Stimulated activated naive B cell treated with anti-CD40 and anti-IgM and Interleukin-4, amounts not matched to agents 10 μg/mL and 1 μg/mL and 100 μg/mL, for 72 hours (primary cell): ENCODE measurements around the gene CELF4.

ENCODE experiments used
- ATAC-seq, 2 donors: fragments of 150-1000 bp; cut with Tn5 transposase; replicated peaks; 2 replicates each; pipeline ENCODE4 v1.10.0; 2021; ENCODE audit warnings: moderate library complexity in 1 of 2
- DNase-seq: peaks from one replicate; pipeline ENCODE4 v3.0.0; 2021
- H3K27ac Mint-ChIP-seq: one replicate; pipeline ENCODE4 v1.8.0; 2022; ENCODE audit warnings: mild to moderate bottlenecking, mixed read lengths
- H3K27me3 Mint-ChIP-seq, 2 donors: one replicate each; pipeline ENCODE4 v1.8.0; 2022; ENCODE audit warnings: mixed read lengths in 2 of 2
- H3K36me3 Mint-ChIP-seq, 2 donors: one replicate each; pipeline ENCODE4 v1.8.0; 2022; ENCODE audit warnings: mixed read lengths in 2 of 2, mild to moderate bottlenecking in 1 of 2
- H3K4me1 Mint-ChIP-seq, 2 donors: one replicate each; pipeline ENCODE4 v1.8.0; 2022; ENCODE audit warnings: mixed read lengths in 2 of 2, mild to moderate bottlenecking in 1 of 2
- H3K4me3 Mint-ChIP-seq, 2 donors: one replicate each; pipeline ENCODE4 v1.8.0; 2022; ENCODE audit warnings: mild to moderate bottlenecking in 2 of 2, mixed read lengths in 2 of 2, moderate library complexity in 1 of 2
- H3K9me3 Mint-ChIP-seq, 2 donors: one replicate each; pipeline ENCODE4 v1.8.0; 2022; ENCODE audit warnings: mixed read lengths in 2 of 2, mild to moderate bottlenecking in 1 of 2

Gene CELF4

DNA sequence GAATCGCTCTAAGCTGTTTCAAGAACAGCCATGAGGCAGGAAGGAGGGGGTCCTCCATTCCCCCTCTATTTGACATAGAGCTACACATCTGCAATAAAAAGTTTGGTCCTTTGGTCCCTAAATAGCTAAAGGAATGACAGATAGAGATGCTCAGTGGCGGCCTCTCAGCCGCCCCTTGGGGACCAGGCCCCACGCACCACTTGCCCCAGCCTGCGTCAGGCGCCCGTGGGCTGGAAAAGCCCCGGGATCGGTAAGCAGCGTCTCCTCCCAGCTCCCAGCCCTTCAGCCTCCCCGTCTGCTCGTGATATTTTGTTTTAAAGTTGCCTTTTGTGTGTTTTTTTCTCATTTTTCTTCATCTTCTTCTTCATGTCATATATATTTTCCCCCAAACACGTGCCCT is 321.0 kb downstream of the CELF4 start:
- H3K9me3 Mint-ChIP-seq = no peaks in the 10 kb centered on the region
- DNase-seq (no peak), ATAC-seq (no peak)
- H3K4me1 Mint-ChIP-seq = peaks cover 0 to 4% of the 10 kb centered on the region in 2 donors
- no peak overlapping the region for H3K27ac Mint-ChIP-seq
- H3K4me3 Mint-ChIP-seq = no peak overlapping the region
- peaks cover 0 to 5% of the 10 kb centered on the region in 2 donors for H3K36me3 Mint-ChIP-seq
- peaks cover 37 to 53% of the 10 kb centered on the region in 2 donors for H3K27me3 Mint-ChIP-seq

DNA sequence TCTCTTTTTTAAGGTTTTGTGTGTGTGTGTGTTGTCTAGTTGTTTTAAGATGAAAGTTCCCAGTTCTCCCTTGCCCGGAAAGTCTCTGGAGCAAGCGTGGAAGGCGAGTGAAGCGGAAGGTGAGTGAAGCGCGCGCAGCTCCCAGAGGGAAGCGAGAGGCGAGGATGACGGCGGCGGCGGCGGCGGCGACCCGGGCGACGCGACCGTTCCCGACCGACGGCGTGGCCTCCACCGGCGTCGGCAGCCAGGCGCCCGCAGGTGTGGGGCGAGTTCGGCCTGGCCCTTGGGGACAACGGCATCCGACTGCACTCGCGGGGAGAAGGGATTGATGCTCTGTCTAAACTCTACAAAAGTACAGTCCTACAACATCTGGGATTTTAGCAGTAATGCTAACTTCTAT is 321.9 kb downstream of the CELF4 start:
- H3K27ac Mint-ChIP-seq = no peak overlapping the region
- H3K27me3 Mint-ChIP-seq = peaks cover 35 to 48% of the 10 kb centered on the region in 2 donors
- DNase-seq (no peak), ATAC-seq (no peak)
- peaks cover 0 to 4% of the 10 kb centered on the region in 2 donors for H3K4me1 Mint-ChIP-seq
- no peaks in the 10 kb centered on the region for H3K9me3 Mint-ChIP-seq
- H3K4me3 Mint-ChIP-seq = peak overlapping the region in 1 of 2 donors; percentile 14
- H3K36me3 Mint-ChIP-seq = peaks cover 0 to 5% of the 10 kb centered on the region in 2 donors

DNA sequence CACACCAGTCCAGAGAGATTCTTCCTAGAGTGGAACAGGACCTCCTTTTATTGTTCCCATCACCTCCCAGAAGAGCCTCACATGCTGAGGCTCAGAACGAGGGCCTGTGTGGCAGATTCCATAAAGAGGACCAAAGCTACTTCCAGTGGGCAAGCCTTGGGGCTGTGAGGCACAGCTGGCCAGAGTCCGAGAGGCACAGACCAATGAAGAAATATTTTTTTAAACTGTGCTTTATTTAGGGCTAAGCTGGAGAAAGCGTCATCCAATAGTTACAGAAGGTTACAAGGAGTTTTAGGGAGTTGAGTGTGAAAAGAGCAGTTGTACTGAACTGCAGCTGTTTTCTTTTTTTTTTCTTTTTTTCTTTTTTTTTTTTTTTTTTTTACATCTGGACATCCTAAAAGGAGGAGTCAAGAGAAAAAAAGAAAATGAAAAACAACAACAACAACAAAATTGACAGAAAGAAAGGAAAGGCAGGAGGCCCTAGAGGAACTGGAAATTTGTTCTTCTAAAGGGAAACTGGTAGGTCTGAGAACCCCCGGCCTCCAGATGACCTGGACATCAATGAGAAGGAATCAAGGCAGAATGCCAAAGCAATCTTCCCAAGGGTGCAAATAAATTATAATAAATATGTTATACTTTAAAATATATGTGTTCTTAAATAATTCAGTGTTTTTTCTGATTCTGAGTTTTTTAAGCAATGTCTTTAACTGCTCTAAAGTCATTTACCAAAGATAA is 322.6 kb downstream of the CELF4 start:
- Mint-ChIP-seq H3K4me3 (peak overlapping the region in 1 of 2 donors; percentile 33), H3K4me1 (peaks cover 0 to 4% of the 10 kb centered on the region in 2 donors), H3K27me3 (peaks cover 35 to 46% of the 10 kb centered on the region in 2 donors), H3K9me3 (no peaks in the 10 kb centered on the region), H3K27ac (no peak overlapping the region), H3K36me3 (peaks cover 0 to 5% of the 10 kb centered on the region in 2 donors)
- no peak for ATAC-seq
- DNase-seq = no peak

DNA sequence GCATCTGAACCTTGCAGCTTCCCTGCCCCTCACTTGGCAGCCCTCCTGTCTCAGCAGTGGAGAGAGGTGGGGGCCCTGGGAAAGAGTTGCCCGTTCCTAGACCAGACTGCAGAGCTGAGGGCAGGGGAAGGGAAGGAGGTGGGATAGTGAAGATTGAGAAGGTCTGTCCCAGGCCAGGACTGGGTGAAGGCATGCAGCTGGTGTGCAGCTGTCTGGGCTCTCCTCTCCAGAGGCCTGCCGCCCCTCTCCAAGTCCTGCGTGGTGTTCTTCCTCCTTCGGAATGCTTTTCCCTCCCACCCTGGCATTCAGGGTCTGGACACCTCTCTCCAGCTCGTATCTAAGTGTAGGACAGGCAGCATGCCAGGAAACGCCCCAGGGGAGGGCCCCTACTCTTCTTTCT is 323.5 kb downstream of the CELF4 start:
- H3K4me1 Mint-ChIP-seq = peaks cover 0 to 4% of the 10 kb centered on the region in 2 donors
- no peak overlapping the region for H3K4me3 Mint-ChIP-seq
- DNase-seq (no peak), ATAC-seq (no peak)
- no peak overlapping the region for H3K27ac Mint-ChIP-seq
- peaks cover 34 to 46% of the 10 kb centered on the region in 2 donors for H3K27me3 Mint-ChIP-seq
- H3K36me3 Mint-ChIP-seq = peaks cover 0 to 5% of the 10 kb centered on the region in 2 donors
- no peaks in the 10 kb centered on the region for H3K9me3 Mint-ChIP-seq

DNA sequence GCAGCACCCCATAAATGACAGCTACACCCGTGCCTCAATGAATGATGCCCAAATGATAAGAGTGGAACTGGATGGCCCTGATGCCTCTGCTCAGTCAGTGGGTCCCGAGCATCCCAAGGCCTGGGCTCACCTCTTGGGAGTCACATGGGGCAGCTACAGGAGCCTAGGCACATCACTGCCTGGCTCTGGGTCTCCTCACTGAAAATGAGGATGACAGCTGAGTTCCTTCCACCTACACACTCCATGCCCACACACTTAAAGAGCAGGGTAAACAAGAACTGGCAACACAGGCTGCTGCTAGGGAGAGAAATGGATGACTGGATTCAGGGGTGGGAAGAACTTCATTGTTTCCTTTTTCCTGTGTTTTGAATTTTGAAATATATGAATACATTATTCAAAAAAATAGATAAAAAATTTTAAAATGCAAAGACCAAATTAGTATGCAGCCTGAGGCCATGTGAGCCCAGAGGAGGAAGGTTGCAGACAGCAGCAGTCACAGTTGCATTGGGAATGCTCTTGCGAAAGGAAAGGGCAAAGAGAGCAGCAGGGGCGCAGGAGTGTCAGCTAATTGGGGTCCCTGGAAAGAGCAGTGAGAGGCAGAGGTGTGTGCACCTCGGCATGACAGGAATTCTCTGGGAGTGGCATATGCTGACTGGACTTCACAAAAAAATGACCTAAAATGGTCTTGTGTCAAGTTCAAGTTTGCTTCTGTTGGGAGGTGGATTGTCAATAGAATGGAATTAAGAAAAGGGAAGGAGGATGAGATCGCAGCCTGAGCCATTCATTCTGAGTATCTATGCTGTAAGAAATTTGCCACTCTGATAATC is 327.1 kb downstream of the CELF4 start:
- Mint-ChIP-seq H3K9me3 (no peaks in the 10 kb centered on the region), H3K27ac (no peak overlapping the region), H3K4me3 (no peak overlapping the region), H3K27me3 (peaks cover 13 to 27% of the 10 kb centered on the region in 2 donors), H3K4me1 (no peaks in the 10 kb centered on the region), H3K36me3 (peaks cover 0 to 5% of the 10 kb centered on the region in 2 donors)
- DNase-seq (no peak), ATAC-seq (no peak)

DNA sequence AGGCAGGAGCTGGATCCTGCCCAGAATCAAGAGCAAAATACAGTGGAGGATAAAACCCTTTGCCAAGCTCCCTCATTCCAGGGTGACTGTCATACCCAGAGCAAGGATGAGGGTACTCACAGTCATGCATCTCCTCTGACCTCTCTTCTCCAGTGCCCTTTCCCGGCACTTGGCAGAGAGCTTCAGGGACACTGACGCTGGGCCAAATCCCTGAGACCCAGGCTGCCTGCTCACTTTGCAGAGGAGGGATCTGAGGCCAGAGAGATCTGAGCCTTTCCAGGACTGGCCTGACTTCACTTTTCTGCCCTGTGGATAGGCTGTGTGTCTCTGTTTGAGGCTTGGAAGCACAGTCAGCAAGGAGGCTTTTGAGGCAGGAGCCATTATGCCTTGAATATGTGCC is 330.0 kb downstream of the CELF4 start:
- DNase-seq = no peak
- Mint-ChIP-seq H3K27me3 (peaks cover 4 to 5% of the 10 kb centered on the region in 2 donors), H3K27ac (no peak overlapping the region), H3K4me3 (no peak overlapping the region), H3K36me3 (no peaks in the 10 kb centered on the region), H3K4me1 (no peaks in the 10 kb centered on the region), H3K9me3 (no peaks in the 10 kb centered on the region)
- ATAC-seq = no peak

- H3K9me3 Mint-ChIP-seq = no peaks in the 10 kb centered on the region
- no peaks in the 10 kb centered on the region for H3K27me3 Mint-ChIP-seq
- H3K27ac Mint-ChIP-seq = no peak overlapping the region
- ATAC-seq (no peak), DNase-seq (no peak)
- H3K36me3 Mint-ChIP-seq = peaks cover 2% of the 10 kb centered on the region in 2 donors
- no peak overlapping the region for H3K4me3 Mint-ChIP-seq
- H3K4me1 Mint-ChIP-seq = peaks cover 0 to 3% of the 10 kb centered on the region in 2 donors
These were observed 334.3 kb downstream of the CELF4 start for GRCh38 chr18:37231251-37231650.

DNA sequence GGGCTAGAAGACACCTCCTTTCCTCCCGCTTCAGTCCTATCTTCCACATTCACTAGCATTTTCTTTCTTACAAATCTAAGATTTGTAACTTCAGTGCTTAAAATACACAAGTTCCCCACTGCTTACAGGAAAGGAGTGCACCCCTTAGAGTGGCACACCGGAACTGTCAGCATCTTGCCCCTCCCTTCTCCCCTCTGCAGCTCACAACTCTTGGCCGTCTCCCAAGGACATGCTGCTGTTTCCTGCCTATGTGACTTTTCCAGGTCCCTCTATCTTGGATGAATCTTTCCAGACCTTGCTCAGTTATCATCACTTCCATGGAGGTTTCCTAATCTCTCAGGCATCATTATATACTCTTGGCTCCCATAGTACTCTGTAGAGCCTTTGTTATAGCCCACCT is 334.8 kb downstream of the CELF4 start:
- Mint-ChIP-seq H3K36me3 (peaks cover 2 to 7% of the 10 kb centered on the region in 2 donors), H3K9me3 (no peaks in the 10 kb centered on the region), H3K4me3 (no peak overlapping the region), H3K4me1 (peaks cover 4 to 5% of the 10 kb centered on the region in 2 donors), H3K27me3 (no peaks in the 10 kb centered on the region), H3K27ac (no peak overlapping the region)
- DNase-seq = no peak
- ATAC-seq = no peak

GRCh38 chr18:37225279-37225678 is 340.3 kb downstream of the CELF4 start:
- Mint-ChIP-seq H3K9me3 (no peaks in the 10 kb centered on the region), H3K27me3 (no peaks in the 10 kb centered on the region), H3K4me3 (no peak overlapping the region), H3K36me3 (peaks cover 5 to 17% of the 10 kb centered on the region in 2 donors), H3K4me1 (peaks cover 14 to 17% of the 10 kb centered on the region in 2 donors), H3K27ac (no peak overlapping the region)
- DNase-seq (peak; percentile 3), ATAC-seq (peak; percentile 42 to 50)

DNA sequence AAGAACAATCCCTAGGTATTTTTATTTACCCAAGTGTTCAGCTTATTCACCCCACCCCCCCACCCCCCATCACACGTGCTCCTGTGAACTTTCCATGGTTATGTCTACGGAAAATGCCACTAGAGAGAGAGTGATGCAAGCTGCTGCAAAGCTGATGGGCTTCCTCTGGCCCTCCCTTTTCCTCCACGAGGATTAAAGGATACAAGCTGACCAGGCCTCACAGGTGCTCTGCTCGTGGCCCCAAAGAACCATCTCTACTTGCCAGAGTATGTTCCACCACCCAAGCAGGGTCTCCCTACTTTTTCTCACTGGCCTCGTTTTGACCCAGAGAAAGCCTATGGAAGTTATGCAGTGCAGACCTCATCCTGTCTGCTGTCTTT is 342.6 kb downstream of the CELF4 start:
- peaks cover 12 to 17% of the 10 kb centered on the region in 2 donors for H3K4me1 Mint-ChIP-seq
- H3K27me3 Mint-ChIP-seq = no peaks in the 10 kb centered on the region
- H3K4me3 Mint-ChIP-seq = no peak overlapping the region
- no peaks in the 10 kb centered on the region for H3K9me3 Mint-ChIP-seq
- peaks cover 4 to 17% of the 10 kb centered on the region in 2 donors for H3K36me3 Mint-ChIP-seq
- DNase-seq (no peak), ATAC-seq (no peak)
- no peak overlapping the region for H3K27ac Mint-ChIP-seq

DNA sequence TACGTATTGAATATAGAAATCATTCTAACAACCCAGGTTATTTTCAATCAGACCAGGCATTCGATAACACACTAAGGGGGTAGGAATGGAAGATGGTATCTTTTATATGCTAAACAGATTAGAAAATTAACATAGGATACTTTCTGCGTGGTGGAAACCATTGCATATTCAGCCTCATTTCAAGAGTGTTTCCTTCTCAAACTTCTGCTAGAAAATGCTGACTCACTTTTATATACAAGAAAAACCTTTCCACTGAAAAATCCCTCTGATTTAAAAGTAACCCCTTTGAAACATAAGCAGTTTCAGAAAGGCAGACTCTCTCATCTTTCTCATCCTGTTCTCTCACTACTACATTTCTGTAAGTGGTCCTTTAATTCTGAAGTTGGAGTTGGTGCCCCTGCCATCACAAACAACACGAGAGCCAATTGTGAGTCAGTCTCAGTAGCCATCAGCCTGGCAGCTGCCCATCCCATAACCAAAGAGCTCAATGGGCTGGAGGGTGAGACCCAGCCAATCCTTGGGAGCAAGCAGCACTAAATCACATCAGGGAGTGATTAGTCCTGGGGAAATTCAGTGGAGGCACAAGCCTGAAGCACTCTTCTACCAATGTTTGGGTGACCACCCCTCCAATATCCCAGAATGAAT is 343.1 kb downstream of the CELF4 start:
- Mint-ChIP-seq H3K9me3 (no peaks in the 10 kb centered on the region), H3K4me1 (peaks cover 12 to 17% of the 10 kb centered on the region in 2 donors), H3K27me3 (no peaks in the 10 kb centered on the region), H3K4me3 (no peak overlapping the region), H3K27ac (no peak overlapping the region), H3K36me3 (peaks cover 3 to 17% of the 10 kb centered on the region in 2 donors)
- DNase-seq = no peak
- ATAC-seq = no peak

GRCh38 chr18:37219257-37219656 is 346.3 kb downstream of the CELF4 start:
- DNase-seq (no peak), ATAC-seq (no peak)
- no peaks in the 10 kb centered on the region for H3K27me3 Mint-ChIP-seq
- H3K4me3 Mint-ChIP-seq = no peak overlapping the region
- peaks cover 0 to 2% of the 10 kb centered on the region in 2 donors for H3K4me1 Mint-ChIP-seq
- peaks cover 0 to 7% of the 10 kb centered on the region in 2 donors for H3K9me3 Mint-ChIP-seq
- peaks cover 4 to 19% of the 10 kb centered on the region in 2 donors for H3K36me3 Mint-ChIP-seq
- no peak overlapping the region for H3K27ac Mint-ChIP-seq

DNA sequence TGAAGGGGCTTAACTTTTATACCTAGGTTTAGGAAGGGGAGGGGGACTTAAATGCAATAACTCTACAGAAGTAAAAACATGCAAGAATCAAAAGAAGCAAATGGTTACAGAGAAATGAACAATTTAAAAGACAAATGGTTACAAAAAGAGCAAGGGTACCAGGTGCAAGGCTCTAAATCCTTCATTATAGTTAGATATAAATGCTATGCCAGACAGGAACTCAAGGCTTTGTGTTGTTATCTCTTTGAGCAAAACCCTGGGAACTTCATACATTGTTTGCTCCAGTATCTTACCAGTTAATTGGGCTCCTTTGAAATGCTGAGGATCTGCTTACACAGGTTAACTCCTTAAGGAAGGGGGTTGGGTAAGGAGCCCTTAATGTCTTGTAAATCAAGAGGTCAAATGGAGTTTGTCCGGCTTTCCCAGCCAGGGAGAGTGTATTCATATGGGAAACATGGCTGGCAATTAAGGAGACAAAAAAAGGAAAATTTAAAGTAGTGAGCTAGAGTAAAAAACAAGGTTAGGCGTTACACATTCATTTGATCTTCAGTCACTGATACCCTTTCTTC is 347.5 kb downstream of the CELF4 start:
- Mint-ChIP-seq H3K4me3 (no peak overlapping the region), H3K27me3 (no peaks in the 10 kb centered on the region), H3K27ac (no peak overlapping the region), H3K9me3 (peaks cover 3 to 11% of the 10 kb centered on the region in 2 donors), H3K4me1 (peaks cover 0 to 2% of the 10 kb centered on the region in 2 donors), H3K36me3 (peaks cover 7 to 19% of the 10 kb centered on the region in 2 donors)
- DNase-seq (no peak), ATAC-seq (no peak)

GRCh38 chr18:37210781-37211180 is 354.8 kb downstream of the CELF4 start:
- Mint-ChIP-seq H3K27ac (no peak overlapping the region), H3K4me3 (no peak overlapping the region), H3K36me3 (peaks cover 2 to 4% of the 10 kb centered on the region in 2 donors), H3K9me3 (peaks cover 3 to 7% of the 10 kb centered on the region in 2 donors), H3K4me1 (no peaks in the 10 kb centered on the region), H3K27me3 (no peaks in the 10 kb centered on the region)
- DNase-seq = no peak
- ATAC-seq = no peak
